ENCODE data around the gene MSANTD1. TPM values are rescaled to one million over a fixed set of nuclear protein-coding genes. Genes with fewer than 3 reads are reported as not detected.

The MSANTD1 gene
- total RNA-seq, 1 experiment from 2014 or later, result 0.71 TPM

DNA sequence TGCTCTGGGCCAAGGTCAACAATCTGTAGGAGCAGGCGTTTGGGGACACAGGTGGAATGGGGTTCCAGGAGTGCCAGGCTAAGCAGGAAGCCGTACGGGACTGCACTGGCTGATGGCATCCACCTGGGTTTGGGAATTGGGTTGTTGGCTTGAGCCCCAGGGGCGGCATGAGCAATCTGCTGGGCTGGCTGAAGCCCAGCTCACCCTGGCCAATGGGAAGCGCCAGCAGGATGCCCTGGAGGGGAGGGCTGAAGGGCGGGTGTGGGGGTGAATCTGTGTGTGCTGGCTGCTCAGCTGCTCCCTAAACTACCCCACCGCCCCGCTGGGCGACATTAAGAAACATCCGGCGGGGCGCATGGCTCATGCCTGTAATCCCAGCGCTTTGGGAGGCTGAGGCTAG lies 35.0 kb downstream of the MSANTD1 start:
- H3K36me3 ChIP-seq (ENCODE audit: control insufficient read depth in 1 of 2, insufficient read depth in 2 of 2, low read length in 2 of 2), result no peaks in the 10 kb centered on the region
- ChIA-PET POLR2A (no interaction called here), RAD21 (ENCODE audit: low non-redundant PET in 1 of 2, low total read pairs in 2 of 2, uncharacterized antibody in 2 of 2, unreplicated experiment in 2 of 2) (no interaction called here), CTCF (no interaction called here)
- H4K20me1 ChIP-seq (ENCODE audit: insufficient read depth), result no peaks in the 10 kb centered on the region
- ATAC-seq (no peak), DNase-seq (ENCODE audit: low read depth, low spot score) (no peak)
- no peaks in the 10 kb centered on the region for H3K9me3 ChIP-seq (ENCODE audit: control insufficient read depth in 1 of 2, insufficient read depth in 1 of 2, low read depth in 1 of 2, low read length in 2 of 2)
- no peak overlapping the region for H3K4me2 ChIP-seq (ENCODE audit: low read length)
- H3K4me3 ChIP-seq (replicated peaks in 1 of 2; ENCODE audit: low read depth in 1 of 2, low read length in 2 of 2), result no peak overlapping the region
- no peaks in the 10 kb centered on the region for H3K79me2 ChIP-seq (ENCODE audit: insufficient read depth, low read length)
- intact Hi-C loops (cut with micrococcal nuclease), result no loop called here
- H3K9me2 ChIP-seq (ENCODE audit: insufficient read depth), result no peaks in the 10 kb centered on the region
- H3K27ac ChIP-seq (ENCODE audit: low read depth, low read length), result no peak overlapping the region
- TF ChIP-seq TCF7L2 (IDR thresholded peaks at IDR 0.05; ENCODE audit: borderline replicate concordance, extremely low read depth, insufficient read depth, insufficient read length), result no peak
- TF ChIP-seq, protein P1, sequence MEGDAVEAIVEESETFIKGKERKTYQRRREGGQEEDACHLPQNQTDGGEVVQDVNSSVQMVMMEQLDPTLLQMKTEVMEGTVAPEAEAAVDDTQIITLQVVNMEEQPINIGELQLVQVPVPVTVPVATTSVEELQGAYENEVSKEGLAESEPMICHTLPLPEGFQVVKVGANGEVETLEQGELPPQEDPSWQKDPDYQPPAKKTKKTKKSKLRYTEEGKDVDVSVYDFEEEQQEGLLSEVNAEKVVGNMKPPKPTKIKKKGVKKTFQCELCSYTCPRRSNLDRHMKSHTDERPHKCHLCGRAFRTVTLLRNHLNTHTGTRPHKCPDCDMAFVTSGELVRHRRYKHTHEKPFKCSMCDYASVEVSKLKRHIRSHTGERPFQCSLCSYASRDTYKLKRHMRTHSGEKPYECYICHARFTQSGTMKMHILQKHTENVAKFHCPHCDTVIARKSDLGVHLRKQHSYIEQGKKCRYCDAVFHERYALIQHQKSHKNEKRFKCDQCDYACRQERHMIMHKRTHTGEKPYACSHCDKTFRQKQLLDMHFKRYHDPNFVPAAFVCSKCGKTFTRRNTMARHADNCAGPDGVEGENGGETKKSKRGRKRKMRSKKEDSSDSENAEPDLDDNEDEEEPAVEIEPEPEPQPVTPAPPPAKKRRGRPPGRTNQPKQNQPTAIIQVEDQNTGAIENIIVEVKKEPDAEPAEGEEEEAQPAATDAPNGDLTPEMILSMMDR (IDR thresholded peaks at IDR 0.05 in 2 of 3, conservative IDR thresholded peaks at IDR 0.05 in 1 of 3; ENCODE audit: borderline replicate concordance in 1 of 3, insufficient read depth in 1 of 3, low read depth in 2 of 3, low read length in 2 of 3), result no peak
- TF ChIP-seq ZFX (IDR thresholded peaks at IDR 0.05), result no peak
- no peak for TF ChIP-seq ELF1 (IDR thresholded peaks at IDR 0.05; ENCODE audit: borderline replicate concordance, low read depth)
- no peak for TF ChIP-seq SIN3A (IDR thresholded peaks at IDR 0.05; ENCODE audit: low read depth)
- TF ChIP-seq SP1 (IDR thresholded peaks at IDR 0.05; ENCODE audit: low read depth), result no peak
- no peak for TF ChIP-seq CBX3 (IDR thresholded peaks at IDR 0.05; ENCODE audit: low read depth)
- TF ChIP-seq, protein P2, sequence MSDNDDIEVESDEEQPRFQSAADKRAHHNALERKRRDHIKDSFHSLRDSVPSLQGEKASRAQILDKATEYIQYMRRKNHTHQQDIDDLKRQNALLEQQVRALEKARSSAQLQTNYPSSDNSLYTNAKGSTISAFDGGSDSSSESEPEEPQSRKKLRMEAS (IDR thresholded peaks at IDR 0.05), result no peak
- TF ChIP-seq ATF3 (IDR thresholded peaks at IDR 0.05), result no peak
- no peak for TF ChIP-seq ZNF274 (IDR thresholded peaks at IDR 0.05; ENCODE audit: low read depth, low read length)
- no peak for TF ChIP-seq POLR2AphosphoS5 (IDR thresholded peaks at IDR 0.05; ENCODE audit: low read depth, low read length)
- TF ChIP-seq SRF (IDR thresholded peaks at IDR 0.05; ENCODE audit: low read depth), result no peak
- TF ChIP-seq ZBTB33 (IDR thresholded peaks at IDR 0.05; ENCODE audit: extremely low read depth, insufficient replicate concordance, low read length), result no peak
- TF ChIP-seq JUND (IDR thresholded peaks at IDR 0.05), result no peak
- TF ChIP-seq FOSL1 (IDR thresholded peaks at IDR 0.05; ENCODE audit: low read depth), result no peak
- no peak for TF ChIP-seq RAD21 (IDR thresholded peaks at IDR 0.05; ENCODE audit: low read depth)
- no TSS peak for BruUV-seq (replicated peaks)
- no peak overlapping the region for H2AFZ ChIP-seq (ENCODE audit: low read depth, low read length, poor library complexity, severe bottlenecking)
- H3K9ac ChIP-seq (ENCODE audit: low read length), result no peak overlapping the region
- H3K4me1 ChIP-seq (ENCODE audit: control insufficient read depth in 1 of 2, insufficient read depth in 2 of 2, low read length in 2 of 2), result no peaks in the 10 kb centered on the region
- no peaks in the 10 kb centered on the region for H3K27me3 ChIP-seq (ENCODE audit: insufficient read depth, low read length)

Data from HCT116 (cell line).